Parathyroid adenoma (tissue), 2 donors: ENCODE data around the gene AZGP1.

Experiments used
- H2AFZ ChIP-seq: fragments of 300-600 bp; sonication (generic); one replicate; pipeline ENCODE4 v1.7.0; 2017; ENCODE audit warnings: antibody characterized with exemption, mild to moderate bottlenecking
- H3K27ac ChIP-seq: fragments of 300-600 bp; sonication (generic); one replicate; pipeline ENCODE4 v1.7.0; 2017
- H3K27me3 ChIP-seq: fragments of 300-600 bp; sonication (generic); one replicate; pipeline ENCODE4 v1.7.0; 2017; ENCODE audit warnings: low read length; ENCODE audit not compliant: control insufficient read depth, insufficient read depth
- H3K36me3 ChIP-seq: fragments of 300-600 bp; sonication (generic); one replicate; pipeline ENCODE4 v1.7.0; 2017; ENCODE audit warnings: low read length; ENCODE audit not compliant: control insufficient read depth, insufficient read depth
- H3K4me1 ChIP-seq: fragments of 300-600 bp; sonication (generic); one replicate; pipeline ENCODE4 v1.7.0; 2017; ENCODE audit warnings: control low read depth
- H3K4me2 ChIP-seq: fragments of 300-600 bp; sonication (generic); one replicate; pipeline ENCODE4 v1.7.0; 2017; ENCODE audit warnings: low read length
- H3K4me3 ChIP-seq: fragments of 300-600 bp; sonication (generic); one replicate; pipeline ENCODE4 v1.7.0; 2017; ENCODE audit warnings: low read depth, low read length
- H3K79me2 ChIP-seq: fragments of 300-600 bp; sonication (generic); one replicate; pipeline ENCODE4 v1.7.0; 2017; ENCODE audit warnings: control low read depth
- H3K9ac ChIP-seq: fragments of 300-600 bp; sonication (generic); one replicate; pipeline ENCODE4 v1.7.0; 2017; ENCODE audit warnings: mild to moderate bottlenecking
- H3K9me3 ChIP-seq: fragments of 300-600 bp; sonication (generic); one replicate; pipeline ENCODE4 v1.7.0; 2017; ENCODE audit warnings: low read length; ENCODE audit not compliant: control insufficient read depth
- TF ChIP-seq, protein P1 (sequence below): fragments of 300-600 bp; sonication (generic); IDR thresholded peaks from one replicate; pipeline ENCODE4 v1.7.0; 2017; ENCODE audit warnings: antibody characterized with exemption, mild to moderate bottlenecking
- donor health status: primary hyperparathyroidism.

AZGP1 gene

DNA sequence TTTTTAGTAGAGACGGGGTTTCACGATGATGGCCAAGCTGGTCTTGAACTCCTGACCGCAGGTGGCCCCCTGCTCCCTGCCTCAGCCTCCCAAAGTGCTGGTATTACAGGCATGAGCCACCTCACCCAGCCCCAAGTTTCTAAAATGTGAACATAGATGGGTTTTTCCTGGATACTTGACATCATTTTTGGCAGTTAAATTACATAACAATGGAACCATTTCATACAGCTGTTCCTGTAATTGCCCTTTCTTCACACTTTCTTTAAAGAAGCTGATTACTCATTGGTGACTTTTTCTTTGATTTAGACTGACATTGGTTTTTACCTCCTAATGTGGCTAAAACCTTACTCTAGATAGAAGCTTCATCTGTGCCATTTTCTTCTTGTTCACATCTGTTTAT is 45.5 kb upstream of the AZGP1 start:
- TF ChIP-seq, protein P1, sequence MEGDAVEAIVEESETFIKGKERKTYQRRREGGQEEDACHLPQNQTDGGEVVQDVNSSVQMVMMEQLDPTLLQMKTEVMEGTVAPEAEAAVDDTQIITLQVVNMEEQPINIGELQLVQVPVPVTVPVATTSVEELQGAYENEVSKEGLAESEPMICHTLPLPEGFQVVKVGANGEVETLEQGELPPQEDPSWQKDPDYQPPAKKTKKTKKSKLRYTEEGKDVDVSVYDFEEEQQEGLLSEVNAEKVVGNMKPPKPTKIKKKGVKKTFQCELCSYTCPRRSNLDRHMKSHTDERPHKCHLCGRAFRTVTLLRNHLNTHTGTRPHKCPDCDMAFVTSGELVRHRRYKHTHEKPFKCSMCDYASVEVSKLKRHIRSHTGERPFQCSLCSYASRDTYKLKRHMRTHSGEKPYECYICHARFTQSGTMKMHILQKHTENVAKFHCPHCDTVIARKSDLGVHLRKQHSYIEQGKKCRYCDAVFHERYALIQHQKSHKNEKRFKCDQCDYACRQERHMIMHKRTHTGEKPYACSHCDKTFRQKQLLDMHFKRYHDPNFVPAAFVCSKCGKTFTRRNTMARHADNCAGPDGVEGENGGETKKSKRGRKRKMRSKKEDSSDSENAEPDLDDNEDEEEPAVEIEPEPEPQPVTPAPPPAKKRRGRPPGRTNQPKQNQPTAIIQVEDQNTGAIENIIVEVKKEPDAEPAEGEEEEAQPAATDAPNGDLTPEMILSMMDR = no peak
- H3K36me3 ChIP-seq = no peaks in the 10 kb centered on the region
- no peaks in the 10 kb centered on the region for H3K27me3 ChIP-seq
- no peaks in the 10 kb centered on the region for H3K9me3 ChIP-seq
- no peak overlapping the region for H3K4me2 ChIP-seq
- no peak overlapping the region for H3K27ac ChIP-seq
- H3K79me2 ChIP-seq = peaks cover 47% of the 10 kb centered on the region
- H3K4me1 ChIP-seq = peaks cover 13% of the 10 kb centered on the region
- no peak overlapping the region for H3K4me3 ChIP-seq
- no peak overlapping the region for H3K9ac ChIP-seq
- no peak overlapping the region for H2AFZ ChIP-seq

DNA sequence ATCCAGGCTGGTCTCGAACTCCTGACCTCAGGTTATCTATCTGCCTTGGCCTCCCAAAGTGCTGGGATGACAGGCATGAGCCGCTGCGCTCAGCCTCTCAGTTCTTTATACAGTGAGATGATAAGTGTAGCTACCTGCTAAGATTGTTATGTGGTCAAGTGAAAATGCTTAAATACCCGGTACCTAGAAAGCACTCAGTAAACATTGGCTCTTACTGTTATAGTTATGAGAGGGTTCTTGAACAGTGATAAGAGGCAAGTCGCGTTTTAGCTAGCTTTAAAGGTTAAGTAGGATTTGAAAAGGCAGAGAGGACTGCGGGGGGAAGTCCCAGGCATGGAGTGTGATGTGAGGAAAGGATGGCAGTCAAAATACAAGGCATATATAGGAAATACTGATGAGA is 44.1 kb upstream of the AZGP1 start:
- no peak overlapping the region for H3K4me2 ChIP-seq
- no peak overlapping the region for H3K27ac ChIP-seq
- H3K4me1 ChIP-seq = peaks cover 18% of the 10 kb centered on the region
- H3K4me3 ChIP-seq = no peak overlapping the region
- no peaks in the 10 kb centered on the region for H3K36me3 ChIP-seq
- TF ChIP-seq, protein P1 = no peak
- no peaks in the 10 kb centered on the region for H3K9me3 ChIP-seq
- H3K27me3 ChIP-seq = no peaks in the 10 kb centered on the region
- no peak overlapping the region for H3K9ac ChIP-seq
- peaks cover 55% of the 10 kb centered on the region for H3K79me2 ChIP-seq
- no peak overlapping the region for H2AFZ ChIP-seq

DNA sequence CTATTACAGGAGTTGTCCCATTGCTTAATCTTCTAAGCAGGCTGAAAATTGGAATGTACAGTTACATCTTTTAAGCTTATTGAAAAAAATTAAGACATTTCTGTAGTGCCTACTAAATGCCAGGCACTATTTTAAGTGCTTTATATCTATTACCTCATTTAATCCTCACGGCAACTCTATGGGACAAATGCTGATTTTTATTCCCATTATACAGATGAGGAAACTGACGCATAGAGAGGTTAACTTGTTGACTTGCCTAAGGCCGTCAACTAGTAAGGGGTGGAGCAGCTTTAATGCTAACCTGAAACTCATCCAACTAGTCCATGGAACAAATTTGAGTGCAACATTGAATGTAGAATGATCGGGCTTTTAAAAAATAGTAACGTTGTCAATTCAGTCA is 42.0 kb upstream of the AZGP1 start:
- TF ChIP-seq, protein P1 = no peak
- Histone ChIP-seq H3K9me3 (no peaks in the 10 kb centered on the region), H3K4me1 (peaks cover 19% of the 10 kb centered on the region), H3K79me2 (peaks cover 50% of the 10 kb centered on the region), H3K9ac (no peak overlapping the region), H3K4me2 (no peak overlapping the region), H3K36me3 (no peaks in the 10 kb centered on the region), H3K4me3 (no peak overlapping the region), H2AFZ (no peak overlapping the region), H3K27me3 (no peaks in the 10 kb centered on the region), H3K27ac (no peak overlapping the region)

DNA sequence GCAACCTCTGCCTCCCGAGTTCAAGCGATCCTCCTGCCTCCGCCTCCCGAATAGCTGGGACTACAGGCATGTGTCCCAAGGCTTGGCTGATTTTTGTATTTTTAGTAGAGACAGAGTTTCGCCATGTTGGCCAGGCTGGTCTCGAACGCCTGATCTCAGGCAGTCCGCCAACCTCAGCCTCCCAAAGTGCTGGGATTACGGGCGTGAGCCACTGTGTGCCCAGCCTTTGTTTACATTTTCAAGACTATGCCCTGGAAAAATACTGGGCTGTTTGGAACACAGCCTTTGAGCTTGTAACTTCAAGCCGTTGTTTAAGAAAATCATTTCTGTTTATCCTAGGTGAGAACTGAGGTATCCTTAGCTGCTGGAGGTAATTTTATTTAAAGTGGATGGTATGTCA is 41.5 kb upstream of the AZGP1 start:
- Histone ChIP-seq H3K27me3 (no peaks in the 10 kb centered on the region), H3K9me3 (no peaks in the 10 kb centered on the region), H3K4me3 (no peak overlapping the region), H3K4me1 (peaks cover 19% of the 10 kb centered on the region), H3K79me2 (peaks cover 50% of the 10 kb centered on the region), H3K27ac (no peak overlapping the region), H2AFZ (no peak overlapping the region), H3K9ac (no peak overlapping the region), H3K4me2 (no peak overlapping the region), H3K36me3 (no peaks in the 10 kb centered on the region)
- TF ChIP-seq, protein P1 = no peak

DNA sequence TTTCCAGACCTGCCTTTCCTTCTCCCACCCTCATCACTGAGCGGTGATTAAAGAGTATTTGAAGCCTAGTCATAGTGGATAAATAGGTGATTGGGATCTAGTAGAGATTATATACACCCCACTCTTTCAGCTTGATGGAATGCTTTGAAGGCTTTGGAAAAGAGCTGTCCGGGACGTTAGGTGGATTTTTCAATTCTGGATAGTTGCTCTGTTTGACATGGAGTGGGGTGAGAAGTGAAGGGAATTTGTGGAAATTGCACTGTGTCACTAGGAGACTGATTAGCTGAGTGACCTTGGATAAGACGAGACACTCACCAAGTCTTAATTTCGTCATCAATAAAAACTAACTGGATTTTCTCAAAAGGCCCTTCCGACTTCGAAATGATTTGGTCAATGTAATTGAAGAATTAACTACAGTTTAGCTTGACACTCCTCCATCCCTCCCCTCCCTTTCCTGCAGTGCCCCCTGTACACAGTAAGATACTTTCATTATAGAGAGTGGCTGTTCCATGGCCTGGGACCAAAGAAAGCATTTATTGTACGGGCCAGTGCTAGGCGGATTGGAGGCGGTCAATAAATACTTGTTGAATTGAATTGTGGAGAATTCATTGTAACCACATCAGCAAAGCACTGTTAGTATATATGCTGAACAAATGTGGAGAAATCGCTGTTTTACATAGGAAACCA is 40.5 kb upstream of the AZGP1 start:
- H3K9ac ChIP-seq = peak overlapping the region; percentile 95
- no peaks in the 10 kb centered on the region for H3K27me3 ChIP-seq
- peak overlapping the region; percentile 98 for H2AFZ ChIP-seq
- no peaks in the 10 kb centered on the region for H3K36me3 ChIP-seq
- TF ChIP-seq, protein P1 = no peak
- peaks cover 19% of the 10 kb centered on the region for H3K4me1 ChIP-seq
- peak overlapping the region; percentile 73 for H3K27ac ChIP-seq
- peaks cover 42% of the 10 kb centered on the region for H3K79me2 ChIP-seq
- H3K9me3 ChIP-seq = no peaks in the 10 kb centered on the region
- peak overlapping the region; percentile 89 for H3K4me2 ChIP-seq
- peak overlapping the region; percentile 74 for H3K4me3 ChIP-seq
